ENCODE results near the gene STK16.
"Not testable (repeated sequence)": the region's sequence is repeated elsewhere in the genome, so short reads cannot be mapped to it uniquely, and the experiment has no call there.

The STK16 gene

GRCh38 chr2:219245899-219246230, 586 bp downstream of the STK16 start:
- no peak for DNase-seq (ENCODE audit: low spot score)

- no peak for DNase-seq (ENCODE audit: low spot score)
Measured at GRCh38 chr2:219246559-219246958, 1.3 kb downstream of the STK16 start.

GRCh38 chr2:219247678-219248642, 2.7 kb downstream of the STK16 start:
- DNase-seq (ENCODE audit: low spot score), result no peak

GRCh38 chr2:219248845-219249202, 3.5 kb downstream of the STK16 start:
- no peak for DNase-seq (ENCODE audit: low spot score)

- DNase-seq (ENCODE audit: low spot score), result peak; percentile 62
Measured at GRCh38 chr2:219249203-219249980, 4.1 kb downstream of the STK16 start.

GRCh38 chr2:219250049-219250781, 4.9 kb downstream of the STK16 start:
- DNase-seq (ENCODE audit: low spot score), result no peak

- DNase-seq (ENCODE audit: low spot score), result no peak
Measured at GRCh38 chr2:219251656-219252055, 6.4 kb downstream of the STK16 start.

GRCh38 chr2:219252084-219252483, 6.8 kb downstream of the STK16 start:
- DNase-seq (ENCODE audit: low spot score), result no peak

- no peak for DNase-seq (ENCODE audit: low spot score)
Measured at GRCh38 chr2:219252570-219252899, 7.3 kb downstream of the STK16 start.

GRCh38 chr2:219252900-219253752, 7.8 kb downstream of the STK16 start, which contains the start of gene TUBA4B:
TSS of gene TUBA4B (plus strand) at chr2:219253243. CDS start at chr2:219253408, 165 bp downstream.
- no peak for DNase-seq (ENCODE audit: low spot score)

- peak; percentile 83 for DNase-seq (ENCODE audit: low spot score)
Measured at GRCh38 chr2:219253753-219254589, 8.7 kb downstream of the STK16 start, which contains the start of gene TUBA4A. TSS of gene TUBA4A (minus strand) at chr2:219253918. CDS start at chr2:219253858, 60 bp downstream.

- no peak for DNase-seq (ENCODE audit: low spot score)
Measured at GRCh38 chr2:219254590-219255201, 9.4 kb downstream of the STK16 start.

GRCh38 chr2:219258942-219259341, 13.7 kb downstream of the STK16 start:
- not testable (repeated sequence) for DNase-seq (ENCODE audit: low spot score)

GRCh38 chr2:219261024-219261855, 16.0 kb downstream of the STK16 start:
- no peak for DNase-seq (ENCODE audit: low spot score)

- DNase-seq (ENCODE audit: low spot score), result no peak
Measured at GRCh38 chr2:219266232-219266631, 21.0 kb downstream of the STK16 start.

GRCh38 chr2:219266886-219267285, 21.6 kb downstream of the STK16 start:
- DNase-seq (ENCODE audit: low spot score), result no peak

- no peak for DNase-seq (ENCODE audit: low spot score)
Measured at GRCh38 chr2:219268294-219268693, 23.0 kb downstream of the STK16 start.

GRCh38 chr2:219269362-219270054, 24.2 kb downstream of the STK16 start:
- DNase-seq (ENCODE audit: low spot score), result no peak

GRCh38 chr2:219270055-219270372, 24.7 kb downstream of the STK16 start:
- DNase-seq (ENCODE audit: low spot score), result no peak

Data from putamen (tissue), 1 donor.